NOMO-1 (cell line): Measurements from ENCODE around the gene ANKMY2.
A peak's percentile ranks its signal among the peaks of the same experiment; 100 is the strongest.
"Not testable (repeated sequence)": the region's sequence is repeated elsewhere in the genome, so short reads cannot be mapped to it uniquely, and the experiment has no call there.

Source experiments
- DNase-seq, 2 experiments: peaks; one replicate each; lab custom pipeline; 2025; ENCODE audit not compliant: unreplicated experiment in 2 of 2; lab: John Stamatoyannopoulos, UW

Gene ANKMY2

GRCh38 chr7:16634271-16634738 is 11.2 kb downstream of the ANKMY2 start:
- no peak for DNase-seq

- DNase-seq = no peak
These were observed 14.9 kb downstream of the ANKMY2 start for GRCh38 chr7:16630654-16631053.

GRCh38 chr7:16627236-16627635 is 18.3 kb downstream of the ANKMY2 start:
- no peak for DNase-seq

- no peak for DNase-seq
These were observed 19.2 kb downstream of the ANKMY2 start for GRCh38 chr7:16626388-16626787.

- no peak for DNase-seq
These were observed 25.6 kb downstream of the ANKMY2 start for GRCh38 chr7:16619979-16620408.

GRCh38 chr7:16616542-16616941 is 29.0 kb downstream of the ANKMY2 start:
- no peak for DNase-seq

GRCh38 chr7:16616122-16616521 is 29.4 kb downstream of the ANKMY2 start:
- no peak for DNase-seq

- no peak for DNase-seq
These were observed 30.3 kb downstream of the ANKMY2 start for GRCh38 chr7:16615228-16615627.

- DNase-seq = no peak
These were observed 33.8 kb downstream of the ANKMY2 start for GRCh38 chr7:16611711-16612110.

GRCh38 chr7:16609842-16610450 is 35.6 kb downstream of the ANKMY2 start:
- DNase-seq = peak; percentile 46 to 79

GRCh38 chr7:16606704-16607103 is 38.9 kb downstream of the ANKMY2 start:
- DNase-seq = no peak

- no peak for DNase-seq
These were observed 41.5 kb downstream of the ANKMY2 start for GRCh38 chr7:16604054-16604453.

- DNase-seq = no peak
These were observed 41.9 kb downstream of the ANKMY2 start for GRCh38 chr7:16603633-16604032.

- no peak for DNase-seq
These were observed 45.7 kb downstream of the ANKMY2 start for GRCh38 chr7:16599860-16600259.

GRCh38 chr7:16598015-16598414 is 47.5 kb downstream of the ANKMY2 start:
- DNase-seq = no peak

GRCh38 chr7:16595596-16595995 is 50.0 kb downstream of the ANKMY2 start:
- not testable (repeated sequence) for DNase-seq

GRCh38 chr7:16594676-16595075 is 50.9 kb downstream of the ANKMY2 start:
- no peak for DNase-seq

GRCh38 chr7:16594061-16594460 is 51.5 kb downstream of the ANKMY2 start:
- DNase-seq = no peak

GRCh38 chr7:16592395-16592794 is 53.2 kb downstream of the ANKMY2 start:
- DNase-seq = no peak

- peak in 1 of 2 experiments; percentile 3 for DNase-seq
These were observed 55.1 kb downstream of the ANKMY2 start for GRCh38 chr7:16590424-16590823.

- no peak for DNase-seq
These were observed 55.7 kb downstream of the ANKMY2 start for GRCh38 chr7:16589881-16590280.

GRCh38 chr7:16587790-16588189 is 57.8 kb downstream of the ANKMY2 start:
- DNase-seq = no peak

- DNase-seq = no peak
These were observed 58.4 kb downstream of the ANKMY2 start for GRCh38 chr7:16587129-16587528.
